Coronary artery (tissue), 2 donors: ENCODE results near the gene LGR6.
"Not testable (repeated sequence)": the region's sequence is repeated elsewhere in the genome, so short reads cannot be mapped to it uniquely, and the experiment has no call there.

Source experiments
- DNase-seq: peaks from one replicate; pipeline ENCODE4 v3.0.0-alpha.2; 2017; ENCODE audit warnings: low spot score
- H3K27ac ChIP-seq, 2 donors: fragments of 200-600 bp; sonication (generic); one replicate each; pipeline ENCODE4 v1.5.1; 2016 to 2019
- H3K4me3 ChIP-seq: fragments of 200-600 bp; sonication (generic); 2 replicates; pipeline ENCODE4 v1.5.1; 2016; ENCODE audit warnings: mild to moderate bottlenecking, moderate library complexity
- CTCF ChIP-seq: fragments of 200-600 bp; sonication (generic); IDR thresholded peaks from one replicate; pipeline ENCODE4 v1.5.1; 2019; ENCODE audit warnings: antibody characterized with exemption

The LGR6 gene

GRCh38 chr1:202250982-202251381 lies 57.4 kb downstream of the LGR6 start:
- peak overlapping the region in 1 of 2 donors; percentile 37 for H3K27ac ChIP-seq
- no peak for TF ChIP-seq CTCF
- H3K4me3 ChIP-seq, result no peak overlapping the region
- no peak for DNase-seq

GRCh38 chr1:202251424-202252256 lies 58.0 kb downstream of the LGR6 start:
- peak overlapping the region in 1 of 2 donors; percentile 37 for H3K27ac ChIP-seq
- no peak for TF ChIP-seq CTCF
- no peak for DNase-seq
- H3K4me3 ChIP-seq, result no peak overlapping the region

- no peak for TF ChIP-seq CTCF
- no peak overlapping the region for H3K4me3 ChIP-seq
- no peak for DNase-seq
- H3K27ac ChIP-seq, result peak overlapping the region in 1 of 2 donors; percentile 11
Observed at GRCh38 chr1:202252271-202252670, 58.7 kb downstream of the LGR6 start.

GRCh38 chr1:202254454-202255252 lies 61.1 kb downstream of the LGR6 start:
- TF ChIP-seq CTCF, result no peak
- Histone ChIP-seq H3K27ac (peak overlapping the region; percentile 57 to 68), H3K4me3 (no peak overlapping the region)
- no peak for DNase-seq

GRCh38 chr1:202255343-202255742 lies 61.7 kb downstream of the LGR6 start:
- DNase-seq, result no peak
- Histone ChIP-seq H3K4me3 (no peak overlapping the region), H3K27ac (peak overlapping the region; percentile 57 to 68)
- no peak for TF ChIP-seq CTCF

- TF ChIP-seq CTCF, result no peak
- Histone ChIP-seq H3K4me3 (no peak overlapping the region), H3K27ac (no peak overlapping the region)
- DNase-seq, result peak; percentile 26
Observed at GRCh38 chr1:202259705-202260104, 66.1 kb downstream of the LGR6 start.

GRCh38 chr1:202261209-202261958 lies 67.8 kb downstream of the LGR6 start:
- H3K4me3 ChIP-seq, H3K27ac ChIP-seq, DNase-seq: not testable (repeated sequence)
